C4-2B (cell line): ENCODE results near the gene DNAH2.

Experiments used
- CTCF ChIP-seq: fragments of 450-650 bp; conservative IDR thresholded peaks from 2 replicates; pipeline ENCODE4 v1.5.1; 2017; ENCODE audit warnings: mild to moderate bottlenecking
- ZFX ChIP-seq: fragments of 450-650 bp; IDR thresholded peaks from 2 replicates; pipeline ENCODE4 v1.6.1; 2017

DNA sequence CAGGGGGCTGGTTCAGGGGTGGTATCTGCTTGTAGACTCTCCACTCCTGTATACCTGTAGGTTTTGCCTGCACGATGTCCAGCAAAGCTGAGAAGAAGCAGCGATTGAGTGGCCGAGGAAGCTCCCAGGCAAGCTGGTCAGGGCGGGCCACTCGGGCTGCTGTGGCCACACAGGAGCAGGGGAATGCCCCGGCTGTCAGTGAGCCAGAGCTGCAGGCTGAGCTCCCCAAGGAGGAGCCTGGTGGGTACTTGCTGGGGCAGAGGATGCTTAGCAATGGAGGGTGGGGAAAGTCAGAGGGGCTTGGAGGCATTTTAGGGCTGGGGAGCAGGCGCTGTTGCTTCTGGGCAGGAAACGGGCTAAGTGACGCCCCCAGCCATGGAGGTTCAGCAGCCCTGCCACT is 2.1 kb downstream of the DNAH2 start:
- TF ChIP-seq CTCF (no peak), ZFX (no peak)
